GM18951 (cell line): ENCODE data around the gene FNDC8.

Experiments
- POLR2A ChIP-seq: IDR thresholded peaks from 4 replicates; pipeline ENCODE4 v1.6.1; 2011; ENCODE audit warnings: mild to moderate bottlenecking; ENCODE audit not compliant: insufficient read length, insufficient read depth; ENCODE audit errors: extremely low read depth
- in situ Hi-C: fragments of 300-500 bp; cut with MboI; formaldehyde crosslinking; loops from one replicate; pipeline ENCODE4 v1.12.0; 2022; ENCODE audit warnings: low sequenced_read_pairs, mixed read lengths, inconsistent platforms; ENCODE audit not compliant: unreplicated experiment

The FNDC8 gene

DNA sequence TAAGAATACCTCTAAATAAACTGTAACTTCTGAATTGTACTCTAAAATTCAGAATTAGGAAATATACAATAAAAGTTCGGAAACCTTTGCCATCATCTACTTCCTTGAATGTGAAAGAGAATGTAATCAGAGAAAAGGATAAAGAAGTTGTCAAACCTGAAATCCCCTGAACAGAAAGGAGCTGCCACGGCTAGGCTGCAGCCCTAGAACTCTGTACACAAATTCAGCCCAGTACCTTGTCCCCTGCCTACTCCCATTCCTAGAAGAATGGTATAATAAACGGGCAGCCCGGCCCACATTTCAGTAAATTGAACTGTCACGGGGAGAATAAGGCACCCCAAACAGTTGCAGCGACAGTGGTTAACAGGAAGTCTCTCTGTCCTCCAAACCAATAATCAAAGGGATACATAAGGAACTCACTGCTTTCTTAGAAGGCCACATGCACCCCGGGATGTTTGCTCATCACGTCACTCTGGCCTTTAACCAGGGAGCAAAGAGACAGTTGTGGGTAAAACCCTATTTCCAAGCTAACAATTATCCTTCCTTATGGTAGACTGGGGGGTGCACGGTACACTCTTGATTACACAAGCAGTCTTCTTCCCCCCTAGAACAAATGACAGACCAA lies 33.6 kb upstream of the FNDC8 start:
- TF ChIP-seq POLR2A = peak; percentile 32
- in situ Hi-C loops = no loop called here

DNA sequence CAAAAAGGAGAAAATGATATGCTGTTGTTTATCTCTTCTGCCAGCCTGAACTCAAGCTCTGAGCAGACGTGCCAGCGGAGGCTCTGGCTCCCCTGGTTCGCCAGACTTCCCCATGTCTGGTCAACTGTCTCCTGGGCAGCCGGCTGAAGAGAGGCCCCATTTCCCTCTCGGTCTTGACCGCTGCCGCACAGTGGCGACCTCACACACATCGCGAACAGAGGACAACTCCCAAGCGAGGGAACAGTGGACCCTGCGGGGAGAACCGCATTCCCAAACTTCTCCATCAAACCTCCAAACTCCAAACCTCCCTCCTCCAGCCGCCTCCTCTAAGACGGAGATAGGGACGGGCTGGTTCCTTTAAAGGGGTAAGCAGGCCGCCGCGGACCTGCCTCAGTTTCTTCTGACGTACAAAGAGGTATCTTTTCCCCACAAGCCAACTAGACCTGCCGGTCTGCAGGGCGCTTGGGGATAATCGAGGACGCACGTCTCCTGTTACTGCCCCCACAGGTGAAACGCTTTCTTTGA lies 33.0 kb upstream of the FNDC8 start:
- peak; percentile 58 for TF ChIP-seq POLR2A
- in situ Hi-C loops = no loop called here

DNA sequence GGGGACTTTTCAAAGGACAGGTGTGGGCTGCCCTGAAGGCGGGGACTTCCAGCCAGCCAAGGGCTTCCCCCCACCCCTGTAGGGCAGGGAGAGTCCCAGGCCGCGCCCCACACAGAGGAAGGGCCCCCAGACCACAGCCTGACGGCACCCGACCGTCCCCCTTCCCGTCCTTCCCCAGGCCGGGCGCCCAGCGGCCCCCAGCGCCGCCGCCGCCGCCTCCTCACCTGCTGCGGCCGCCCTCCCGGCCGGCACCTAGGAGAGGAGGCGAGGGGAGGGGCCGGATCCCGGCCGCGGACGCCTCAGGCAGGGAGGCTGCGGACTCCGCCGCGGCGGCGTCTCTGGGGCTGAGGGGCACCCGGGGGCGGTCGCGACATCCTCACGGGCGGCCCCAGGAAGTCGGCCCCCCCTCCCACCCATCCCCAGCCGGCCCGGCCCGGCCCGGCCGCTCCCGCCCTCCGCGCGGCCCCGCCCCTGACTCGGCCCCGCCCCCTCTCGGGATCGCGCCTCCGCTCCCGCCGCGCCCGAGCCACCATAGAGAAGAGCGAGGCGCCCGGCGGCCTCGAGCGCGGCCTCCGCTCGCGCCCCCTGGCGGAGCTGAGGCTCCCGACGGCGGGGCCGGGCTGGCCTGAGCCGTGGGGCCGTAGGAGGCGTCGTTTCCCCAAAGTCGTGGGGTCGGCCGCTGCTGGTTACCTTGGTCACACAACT lies 32.4 kb upstream of the FNDC8 start:
- in situ Hi-C loops = no loop called here
- TF ChIP-seq POLR2A = peak; percentile 57

DNA sequence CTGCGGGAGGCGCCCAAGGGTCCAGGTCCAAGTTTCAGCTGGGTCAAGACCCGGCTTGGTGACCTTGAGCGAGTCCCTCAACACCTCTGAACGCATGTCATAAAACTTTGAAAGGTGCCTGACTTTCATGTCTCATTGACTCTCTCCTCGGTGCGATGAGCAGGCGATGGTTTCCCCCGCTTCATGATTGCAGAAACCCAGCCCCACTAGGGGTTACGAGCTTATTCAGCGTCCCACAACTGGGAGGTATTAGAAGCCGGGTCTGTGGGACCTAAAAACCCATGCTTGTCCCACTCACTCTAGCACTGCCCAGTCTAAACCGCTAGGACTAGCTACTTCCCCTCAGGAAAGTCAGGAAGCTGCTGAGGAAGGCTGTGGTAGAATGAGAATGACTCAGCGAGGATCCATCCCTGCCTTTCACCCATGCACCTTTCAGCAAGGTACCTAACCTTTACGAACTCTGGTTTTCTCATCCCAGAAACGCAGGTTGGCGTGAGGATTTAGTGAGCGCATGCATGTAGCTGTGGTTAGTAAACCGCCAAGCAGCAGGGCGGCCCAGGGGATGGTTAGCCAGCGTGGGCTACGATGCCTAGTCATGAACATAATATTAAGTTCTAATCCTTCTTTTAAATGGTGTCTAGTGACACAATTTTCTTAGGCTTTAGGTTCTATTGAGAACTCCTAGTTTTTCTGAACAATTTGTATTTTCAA lies 31.7 kb upstream of the FNDC8 start:
- in situ Hi-C loops = loop anchor here (10.0 kb wide), 1 partner anchor 75 kb away; no protein-coding TSS in a partner anchor
- TF ChIP-seq POLR2A = no peak

DNA sequence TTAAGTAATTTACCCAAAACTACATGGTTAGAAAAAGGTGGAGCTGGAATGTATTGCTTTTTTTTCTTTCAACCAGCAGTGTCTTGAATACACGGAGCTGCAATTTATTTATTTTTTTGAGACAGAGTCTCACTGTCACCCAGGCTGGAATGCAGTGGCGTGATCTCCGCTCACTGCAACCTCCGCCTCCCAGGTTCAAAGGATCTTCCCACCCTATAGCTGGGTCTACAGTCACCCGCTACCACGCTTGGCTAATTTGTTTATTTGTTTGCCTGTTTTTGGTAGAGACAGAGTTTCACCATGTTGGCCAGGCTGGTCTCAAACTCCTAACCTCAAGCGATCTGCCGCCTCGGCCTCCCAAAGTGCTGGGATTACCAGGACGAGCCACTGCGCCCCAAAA lies 30.7 kb upstream of the FNDC8 start:
- in situ Hi-C loops = loop anchor here (10.0 kb wide), 1 partner anchor 76 kb away; no protein-coding TSS in a partner anchor

DNA sequence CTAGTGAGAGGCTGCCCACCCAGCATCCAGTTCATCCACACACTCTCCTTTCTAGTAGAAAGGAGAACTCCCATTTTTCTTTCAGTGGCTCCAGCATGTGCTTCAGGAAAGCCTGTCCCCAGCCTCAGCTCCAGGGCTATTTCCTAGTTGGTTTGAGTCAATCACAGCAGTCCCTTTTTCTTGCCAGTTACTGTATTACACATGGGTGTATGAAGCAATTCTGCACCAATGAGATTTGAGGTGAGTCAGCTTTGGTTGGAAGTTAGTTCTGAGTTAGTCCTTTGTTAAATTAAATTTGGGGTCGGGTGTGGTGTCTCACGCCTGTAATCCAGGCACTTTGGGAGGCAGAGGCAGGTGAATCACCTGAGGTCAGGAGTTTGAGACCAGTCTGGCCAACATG lies 26.5 kb upstream of the FNDC8 start:
- in situ Hi-C loops = loop anchor here (10.0 kb wide), 1 partner anchor 80 kb away; no protein-coding TSS in a partner anchor
- no peak for TF ChIP-seq POLR2A

DNA sequence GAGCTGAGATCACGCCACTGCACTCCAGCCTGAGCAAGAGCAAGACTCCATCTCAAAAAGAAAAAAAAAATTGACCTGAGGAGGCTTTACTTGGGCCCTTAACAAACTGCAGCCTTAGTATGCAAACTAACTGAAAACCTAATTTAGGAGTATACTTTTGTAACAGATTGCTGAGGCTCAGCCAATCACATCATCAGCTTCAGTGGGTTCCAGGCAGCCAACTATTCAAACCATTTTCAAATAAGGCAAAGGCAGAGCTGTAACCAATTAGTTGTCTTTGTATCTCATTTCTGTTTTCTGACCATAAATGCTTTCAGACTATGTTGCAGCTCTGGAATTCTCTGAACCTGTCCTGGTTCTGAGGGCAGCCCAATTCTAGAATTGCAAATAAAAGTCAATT lies 25.7 kb upstream of the FNDC8 start:
- no peak for TF ChIP-seq POLR2A
- in situ Hi-C loops = loop anchor here (10.0 kb wide), 1 partner anchor 81 kb away; no protein-coding TSS in a partner anchor

DNA sequence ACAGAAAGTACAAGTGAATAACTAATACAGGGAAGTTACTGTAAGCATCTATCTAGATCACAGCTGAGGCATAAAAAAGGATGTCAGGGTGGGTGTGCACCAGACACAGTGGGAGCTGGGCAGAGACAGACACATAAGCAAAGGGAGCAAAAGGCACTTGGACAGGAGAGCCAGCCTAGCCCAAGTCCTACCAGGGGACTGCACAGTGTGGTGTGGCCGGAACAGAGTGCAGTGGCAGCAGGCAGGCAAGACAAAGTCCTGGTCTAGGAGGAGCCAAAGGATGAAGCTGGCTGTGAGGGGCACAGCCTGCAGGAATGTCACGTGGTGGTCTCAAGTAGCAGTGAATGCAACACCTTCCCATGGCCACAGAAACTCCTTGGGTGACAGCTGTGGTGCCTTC lies 23.6 kb upstream of the FNDC8 start:
- TF ChIP-seq POLR2A = no peak
- in situ Hi-C loops = loop anchor here (10.0 kb wide), 1 partner anchor 83 kb away; no protein-coding TSS in a partner anchor

DNA sequence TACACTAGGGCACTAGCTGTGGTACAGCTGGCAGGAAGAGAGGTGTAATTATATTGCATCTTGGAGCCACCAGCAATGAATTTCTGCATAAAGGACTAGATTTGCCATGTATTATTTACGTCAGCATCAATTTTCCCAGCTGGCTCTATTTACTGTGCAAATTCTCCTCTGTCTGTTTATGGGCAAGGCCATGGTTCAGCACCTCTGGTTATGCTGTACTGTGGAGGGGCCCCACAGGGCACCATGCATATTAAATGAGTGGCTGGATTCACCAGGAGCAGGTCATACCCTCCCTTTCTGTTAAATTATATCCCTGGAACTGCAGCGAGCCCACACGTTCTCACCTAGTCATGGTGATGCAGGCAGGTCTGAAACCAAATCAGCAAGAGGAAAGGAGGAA lies 21.5 kb upstream of the FNDC8 start:
- no peak for TF ChIP-seq POLR2A
- in situ Hi-C loops = loop anchor here (10.0 to 25.0 kb wide), 2 partner anchors 85 to 563 kb away; no protein-coding TSS in a partner anchor

DNA sequence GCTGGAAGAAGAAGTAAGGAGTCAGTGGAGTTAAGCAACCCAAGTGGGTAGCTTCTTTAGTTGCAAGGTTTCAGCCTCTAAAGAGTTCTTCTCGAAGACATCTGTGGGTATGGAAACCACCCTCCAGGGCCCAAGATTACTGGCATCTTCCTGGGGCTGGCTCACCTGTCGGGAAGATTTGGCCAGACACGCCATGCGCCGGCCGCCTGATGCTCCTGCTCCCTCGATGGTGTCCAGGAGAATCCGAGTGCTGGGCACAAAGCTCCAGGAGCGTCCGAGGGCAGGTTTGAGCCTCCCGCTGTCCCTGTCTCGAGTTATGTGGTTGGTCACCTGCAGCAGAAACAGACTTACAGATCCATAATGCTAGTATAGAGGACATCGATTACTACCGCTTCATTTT lies 20.4 kb upstream of the FNDC8 start:
- in situ Hi-C loops = loop anchor here (25.0 kb wide), 1 partner anchor 564 kb away; no protein-coding TSS in a partner anchor
- TF ChIP-seq POLR2A = no peak

DNA sequence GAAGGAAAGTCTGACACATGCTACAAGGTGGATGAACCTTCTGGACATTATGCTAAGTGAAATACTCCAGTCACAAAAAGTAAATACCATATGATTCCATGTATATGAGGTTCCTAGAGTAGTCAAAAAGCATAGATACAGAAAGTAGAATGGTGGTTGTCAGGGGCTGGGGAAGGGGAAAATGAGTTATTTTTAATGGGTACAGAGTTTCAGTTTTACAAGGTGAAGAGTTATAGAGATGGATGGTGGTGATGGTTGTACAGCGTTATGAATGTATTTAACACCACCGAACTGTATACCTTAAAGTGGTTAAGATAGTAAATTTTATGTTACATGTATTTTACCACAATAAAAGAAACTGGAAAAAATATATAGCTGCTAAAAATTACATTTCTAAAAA lies 19.7 kb upstream of the FNDC8 start:
- in situ Hi-C loops = loop anchor here (25.0 kb wide), 1 partner anchor 564 kb away; no protein-coding TSS in a partner anchor
- TF ChIP-seq POLR2A = no peak

DNA sequence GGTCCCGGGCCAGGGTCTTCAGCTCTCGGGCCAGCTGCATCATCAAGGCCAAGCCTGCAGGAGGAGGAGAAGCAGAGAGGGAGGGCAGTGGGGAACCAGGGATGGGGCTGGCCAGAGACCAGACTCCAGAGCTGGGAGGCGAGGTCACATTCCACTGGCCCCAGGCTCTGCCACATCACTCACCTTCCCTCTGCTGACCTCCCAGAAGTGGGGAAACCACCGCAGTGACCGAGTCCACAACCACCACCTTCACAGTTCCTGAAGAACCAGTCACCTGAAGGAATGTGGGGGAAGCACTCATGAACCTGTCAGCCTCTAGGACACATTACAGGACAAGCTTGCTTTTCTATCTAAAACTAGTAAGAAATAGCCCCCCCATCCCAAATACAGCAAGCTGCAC lies 18.1 kb upstream of the FNDC8 start:
- in situ Hi-C loops = loop anchor here (25.0 kb wide), 1 partner anchor 566 kb away; no protein-coding TSS in a partner anchor
- TF ChIP-seq POLR2A = no peak

DNA sequence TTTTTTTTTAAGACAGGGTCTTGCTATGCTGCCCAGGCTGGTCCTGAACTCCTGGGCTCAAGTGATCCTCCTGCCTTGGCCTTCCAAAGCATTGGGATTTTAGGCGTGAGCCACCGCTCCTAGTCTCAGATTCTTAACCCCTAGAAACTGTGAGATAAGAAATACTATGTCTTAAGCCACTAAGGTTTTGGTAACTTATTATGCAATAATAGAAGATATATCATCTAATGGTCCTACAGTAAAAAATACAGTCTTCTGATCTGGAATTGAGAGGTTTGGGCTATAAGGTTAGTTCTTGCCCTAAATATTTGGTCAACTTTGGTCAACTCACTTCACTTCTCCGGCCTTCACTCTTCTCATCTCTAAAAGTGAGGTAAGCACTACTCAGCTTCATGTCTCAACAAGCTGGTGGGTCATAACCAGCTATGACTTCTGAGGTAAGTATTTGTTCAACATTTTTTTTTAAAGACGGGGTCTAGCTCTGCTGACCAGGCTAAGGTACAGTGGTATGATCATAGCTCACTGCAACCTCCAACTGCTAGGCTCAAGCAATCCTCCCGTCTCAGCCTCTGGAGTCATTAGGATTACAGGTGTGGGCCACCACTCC lies 16.5 kb upstream of the FNDC8 start:
- in situ Hi-C loops = loop anchor here (25.0 kb wide), 1 partner anchor 568 kb away; no protein-coding TSS in a partner anchor
- TF ChIP-seq POLR2A = no peak

DNA sequence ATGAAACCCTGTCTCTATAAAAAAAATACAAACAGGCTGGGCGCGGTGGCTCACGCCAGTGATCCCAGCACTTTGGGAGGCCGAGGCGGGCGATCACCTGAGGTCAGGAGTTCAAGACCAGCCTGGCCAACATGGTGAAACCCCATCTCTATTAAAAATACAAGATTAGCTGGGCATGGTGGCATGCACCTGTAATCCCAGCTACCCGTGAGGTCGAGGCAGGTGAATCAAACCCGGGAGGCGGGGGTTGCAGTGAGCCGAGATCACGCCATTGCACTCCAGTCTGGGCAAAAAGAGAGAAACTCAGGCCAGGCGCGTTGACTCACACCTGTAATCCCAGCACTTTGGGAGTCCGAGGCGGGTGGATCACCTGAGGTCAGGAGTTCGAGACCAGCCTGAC lies 10.6 kb upstream of the FNDC8 start:
- in situ Hi-C loops = loop anchor here (25.0 kb wide), 1 partner anchor 573 kb away; no protein-coding TSS in a partner anchor
